ENCODE data around the gene B3GAT1.
"Not testable (repeated sequence)": the region's sequence is repeated elsewhere in the genome, so short reads cannot be mapped to it uniquely, and the experiment has no call there.

Gene B3GAT1

GRCh38 chr11:134347441-134347840 is 64.6 kb downstream of the B3GAT1 start:
- no peak for DNase-seq (ENCODE audit: low spot score in 2 of 2)
- H3K9me3 ChIP-seq = no peaks in the 10 kb centered on the region
- H3K4me3 ChIP-seq = no peak overlapping the region
- in situ Hi-C loops (cut with MboI; ENCODE audit: low sequenced_read_pairs) = no loop called here
- H3K4me1 ChIP-seq = no peaks in the 10 kb centered on the region
- no peaks in the 10 kb centered on the region for H3K27me3 ChIP-seq (ENCODE audit: low read depth)
- no peaks in the 10 kb centered on the region; the same call in 1 of the 2 replicates for H3K36me3 ChIP-seq (replicated peaks)

GRCh38 chr11:134346976-134347350 is 65.1 kb downstream of the B3GAT1 start:
- H3K27me3 ChIP-seq (ENCODE audit: low read depth) = no peaks in the 10 kb centered on the region
- no peaks in the 10 kb centered on the region for H3K4me1 ChIP-seq
- H3K9me3 ChIP-seq = no peaks in the 10 kb centered on the region
- DNase-seq (ENCODE audit: low spot score in 2 of 2) = no peak
- in situ Hi-C loops (cut with MboI; ENCODE audit: low sequenced_read_pairs) = no loop called here
- no peak overlapping the region for H3K4me3 ChIP-seq
- H3K36me3 ChIP-seq (replicated peaks) = no peaks in the 10 kb centered on the region; the same call in 1 of the 2 replicates

GRCh38 chr11:134346101-134346975 is 65.7 kb downstream of the B3GAT1 start:
- Histone ChIP-seq H3K4me1 (no peaks in the 10 kb centered on the region), H3K27me3 (ENCODE audit: low read depth) (no peaks in the 10 kb centered on the region), H3K36me3 (replicated peaks) (no peaks in the 10 kb centered on the region; the same call in 1 of the 2 replicates), H3K9me3 (no peaks in the 10 kb centered on the region), H3K4me3 (no peak overlapping the region)
- in situ Hi-C loops (cut with MboI; ENCODE audit: low sequenced_read_pairs) = no loop called here
- peak in 1 of 2 experiments; percentile 32 for DNase-seq (ENCODE audit: low spot score in 2 of 2)

- Histone ChIP-seq H3K36me3 (replicated peaks) (no peaks in the 10 kb centered on the region; the same call in 1 of the 2 replicates), H3K27me3 (ENCODE audit: low read depth) (no peaks in the 10 kb centered on the region), H3K4me1 (no peaks in the 10 kb centered on the region), H3K9me3 (no peaks in the 10 kb centered on the region), H3K4me3 (no peak overlapping the region)
- in situ Hi-C loops (cut with MboI; ENCODE audit: low sequenced_read_pairs) = no loop called here
- no peak for DNase-seq (ENCODE audit: low spot score in 2 of 2)
Measured at GRCh38 chr11:134345237-134345550, 66.8 kb downstream of the B3GAT1 start.

- H3K4me3 ChIP-seq; H3K27me3 ChIP-seq (ENCODE audit: low read depth); in situ Hi-C loops (cut with MboI; ENCODE audit: low sequenced_read_pairs); H3K4me1 ChIP-seq; H3K36me3 ChIP-seq (replicated peaks); H3K9me3 ChIP-seq; DNase-seq (ENCODE audit: low spot score in 2 of 2): not testable (repeated sequence)
Measured at GRCh38 chr11:134344497-134345236, 67.4 kb downstream of the B3GAT1 start.

- H3K9me3 ChIP-seq = no peaks in the 10 kb centered on the region
- no peaks in the 10 kb centered on the region; the same call in 1 of the 2 replicates for H3K36me3 ChIP-seq (replicated peaks)
- in situ Hi-C loops (cut with MboI; ENCODE audit: low sequenced_read_pairs) = no loop called here
- no peak overlapping the region for H3K4me3 ChIP-seq
- no peaks in the 10 kb centered on the region for H3K27me3 ChIP-seq (ENCODE audit: low read depth)
- H3K4me1 ChIP-seq = no peaks in the 10 kb centered on the region
- no peak for DNase-seq (ENCODE audit: low spot score in 2 of 2)
Measured at GRCh38 chr11:134343646-134344045, 68.4 kb downstream of the B3GAT1 start.

- no peak for DNase-seq (ENCODE audit: low spot score in 2 of 2)
- Histone ChIP-seq H3K4me3 (no peak overlapping the region), H3K9me3 (no peaks in the 10 kb centered on the region), H3K4me1 (no peaks in the 10 kb centered on the region), H3K27me3 (ENCODE audit: low read depth) (no peaks in the 10 kb centered on the region), H3K36me3 (replicated peaks) (no peaks in the 10 kb centered on the region; the same call in 1 of the 2 replicates)
- in situ Hi-C loops (cut with MboI; ENCODE audit: low sequenced_read_pairs) = no loop called here
Measured at GRCh38 chr11:134342572-134343340, 69.3 kb downstream of the B3GAT1 start.

GRCh38 chr11:134341805-134342571 is 70.1 kb downstream of the B3GAT1 start:
- H3K4me3 ChIP-seq = no peak overlapping the region
- no peaks in the 10 kb centered on the region for H3K27me3 ChIP-seq (ENCODE audit: low read depth)
- no peaks in the 10 kb centered on the region for H3K36me3 ChIP-seq (replicated peaks)
- H3K4me1 ChIP-seq = no peaks in the 10 kb centered on the region
- in situ Hi-C loops (cut with MboI; ENCODE audit: low sequenced_read_pairs) = no loop called here
- no peak for DNase-seq (ENCODE audit: low spot score in 2 of 2)
- no peaks in the 10 kb centered on the region for H3K9me3 ChIP-seq

GRCh38 chr11:134340354-134340964 is 71.6 kb downstream of the B3GAT1 start:
- Histone ChIP-seq H3K4me3 (no peak overlapping the region), H3K36me3 (replicated peaks) (no peaks in the 10 kb centered on the region; the same call in 1 of the 2 replicates), H3K4me1 (no peaks in the 10 kb centered on the region), H3K27me3 (ENCODE audit: low read depth) (no peaks in the 10 kb centered on the region), H3K9me3 (no peaks in the 10 kb centered on the region)
- in situ Hi-C loops (cut with MboI; ENCODE audit: low sequenced_read_pairs) = no loop called here
- no peak for DNase-seq (ENCODE audit: low spot score in 2 of 2)

GRCh38 chr11:134339756-134340155 is 72.3 kb downstream of the B3GAT1 start:
- no peak overlapping the region for H3K4me3 ChIP-seq
- DNase-seq (ENCODE audit: low spot score in 2 of 2) = no peak
- in situ Hi-C loops (cut with MboI; ENCODE audit: low sequenced_read_pairs) = no loop called here

GRCh38 chr11:134338654-134339053 is 73.4 kb downstream of the B3GAT1 start:
- Histone ChIP-seq H3K9me3 (no peaks in the 10 kb centered on the region), H3K27me3 (ENCODE audit: low read depth) (no peaks in the 10 kb centered on the region), H3K4me3 (no peak overlapping the region), H3K36me3 (replicated peaks) (no peaks in the 10 kb centered on the region; the same call in 1 of the 2 replicates), H3K4me1 (no peaks in the 10 kb centered on the region)
- no peak for DNase-seq (ENCODE audit: low spot score in 2 of 2)
- in situ Hi-C loops (cut with MboI; ENCODE audit: low sequenced_read_pairs) = no loop called here

More at GRCh38 chr11:134339756-134340155, 72.3 kb downstream of the B3GAT1 start:
- H3K27me3 ChIP-seq (ENCODE audit: low read depth) = no peaks in the 10 kb centered on the region
- H3K36me3 ChIP-seq (replicated peaks) = no peaks in the 10 kb centered on the region; the same call in 1 of the 2 replicates
- H3K9me3 ChIP-seq = no peaks in the 10 kb centered on the region
- no peaks in the 10 kb centered on the region for H3K4me1 ChIP-seq

GRCh38 chr11:134338068-134338467 is 74.0 kb downstream of the B3GAT1 start:
- Histone ChIP-seq H3K9me3 (no peaks in the 10 kb centered on the region), H3K27me3 (ENCODE audit: low read depth) (no peaks in the 10 kb centered on the region), H3K4me3 (no peak overlapping the region), H3K36me3 (replicated peaks) (no peaks in the 10 kb centered on the region; the same call in 1 of the 2 replicates), H3K4me1 (no peaks in the 10 kb centered on the region; the same call in 1 of the 2 replicates)
- in situ Hi-C loops (cut with MboI; ENCODE audit: low sequenced_read_pairs) = no loop called here
- no peak for DNase-seq (ENCODE audit: low spot score in 2 of 2)

- H3K4me3 ChIP-seq = no peak overlapping the region
- H3K9me3 ChIP-seq = no peaks in the 10 kb centered on the region
- H3K4me1 ChIP-seq = peaks cover 6% of the 10 kb centered on the region
- no peaks in the 10 kb centered on the region; the same call in 1 of the 2 replicates for H3K36me3 ChIP-seq (replicated peaks)
- H3K27me3 ChIP-seq (ENCODE audit: low read depth) = no peaks in the 10 kb centered on the region
- DNase-seq (ENCODE audit: low spot score in 2 of 2) = no peak
- in situ Hi-C loops (cut with MboI; ENCODE audit: low sequenced_read_pairs) = no loop called here
Measured at GRCh38 chr11:134337051-134337450, 75.0 kb downstream of the B3GAT1 start.

Measured in HAP-1 (cell line).